KMS-11 (cell line): Measurements from ENCODE around the gene TTI1.

Experiments
- H2AFZ ChIP-seq: fragments of 200-600 bp; sonication (generic); 2 replicates; pipeline ENCODE4 v1.6.1; 2016; ENCODE audit warnings: antibody characterized with exemption, mixed run types, low read depth
- H3K27ac ChIP-seq: fragments of 200-600 bp; sonication (generic); 2 replicates; pipeline ENCODE4 v1.6.1; 2016; ENCODE audit warnings: mild to moderate bottlenecking, mixed run types
- H3K27me3 ChIP-seq: fragments of 200-600 bp; sonication (generic); 2 replicates; pipeline ENCODE4 v1.6.1; 2017; ENCODE audit warnings: mild to moderate bottlenecking, low read depth, mixed run types, moderate library complexity; ENCODE audit not compliant: insufficient read depth
- H3K36me3 ChIP-seq: fragments of 200-600 bp; sonication (generic); 2 replicates; pipeline ENCODE4 v1.6.1; 2017; ENCODE audit warnings: mild to moderate bottlenecking, mixed run types; ENCODE audit not compliant: insufficient read depth
- H3K4me1 ChIP-seq: fragments of 200-600 bp; sonication (generic); 2 replicates; pipeline ENCODE4 v1.6.1; 2016; ENCODE audit warnings: mild to moderate bottlenecking, low read depth, mixed run types; ENCODE audit not compliant: poor library complexity, severe bottlenecking
- H3K4me2 ChIP-seq: fragments of 200-600 bp; sonication (generic); 2 replicates; pipeline ENCODE4 v1.7.0; 2016; ENCODE audit warnings: mild to moderate bottlenecking, mixed run types
- H3K4me3 ChIP-seq: fragments of 200-600 bp; sonication (generic); IDR thresholded peaks from 2 replicates; pipeline ENCODE4 v1.6.1; 2017; ENCODE audit warnings: low read depth, low read length, mixed read lengths; ENCODE audit not compliant: insufficient read depth
- H3K79me2 ChIP-seq: fragments of 200-600 bp; sonication (generic); 2 replicates; pipeline ENCODE4 v1.6.1; 2016; ENCODE audit warnings: low read depth, mixed run types; ENCODE audit not compliant: insufficient read depth
- H3K9ac ChIP-seq: fragments of 200-600 bp; sonication (generic); 2 replicates; pipeline ENCODE4 v1.6.1; 2016; ENCODE audit warnings: mild to moderate bottlenecking, mixed run types
- H4K20me1 ChIP-seq: fragments of 200-600 bp; sonication (generic); 2 replicates; pipeline ENCODE4 v1.6.1; 2016; ENCODE audit warnings: mild to moderate bottlenecking, mixed run types; ENCODE audit not compliant: insufficient read depth
- TF ChIP-seq, protein P1 (sequence below): fragments of 200-600 bp; sonication (generic); conservative IDR thresholded peaks from 2 replicates; pipeline ENCODE4 v1.6.1; 2017; ENCODE audit warnings: low read depth, mild to moderate bottlenecking, antibody characterized with exemption, low read length, moderate library complexity, mixed read lengths

Gene TTI1

DNA sequence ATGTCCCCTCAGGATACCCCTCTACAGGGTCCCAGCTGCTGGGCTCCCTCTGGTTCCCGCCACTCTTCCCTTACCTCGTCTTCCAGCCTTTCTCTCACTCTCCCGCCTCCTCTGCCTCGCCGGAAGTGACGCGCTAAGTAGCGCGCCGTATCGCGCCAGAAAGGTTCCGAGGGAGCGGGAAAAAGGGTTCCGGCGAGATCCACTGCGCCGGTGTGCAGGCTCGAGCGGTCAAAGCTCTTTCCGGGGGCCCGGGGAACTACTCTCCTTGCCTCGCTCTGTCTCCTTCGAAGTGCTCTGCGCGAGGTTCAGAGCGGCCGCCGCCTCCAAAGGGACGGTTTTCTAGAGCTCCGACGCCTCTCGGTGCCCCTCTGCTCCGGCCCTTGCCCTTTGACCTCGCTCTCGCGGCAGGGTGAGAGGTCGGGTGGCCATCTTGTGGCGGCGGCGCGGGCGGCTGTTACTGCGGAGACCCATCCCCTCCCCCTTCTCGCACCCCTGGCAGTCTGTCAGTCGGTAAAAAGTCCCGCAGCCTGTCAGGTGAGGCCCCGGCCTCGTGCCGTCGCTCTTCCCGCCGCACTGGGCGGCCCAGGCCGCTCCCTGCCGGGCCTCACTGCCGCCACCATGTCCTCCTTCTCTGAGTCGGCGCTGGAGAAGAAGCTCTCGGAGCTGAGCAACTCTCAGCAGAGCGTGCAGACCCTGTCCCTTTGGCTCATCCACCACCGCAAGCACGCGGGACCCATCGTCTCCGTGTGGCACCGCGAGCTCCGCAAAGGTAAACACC is at the start of gene TTI1, which contains the start of gene RPRD1B:
TSS of gene TTI1 (minus strand) at position 127 of the 778 bp plus-strand sequence. CDS start 19,640 bp downstream, outside the sequence.
TSS of gene RPRD1B (plus strand) at position 417 of the 778 bp plus-strand sequence. CDS start at position 619, 202 bp downstream.
- peak within 1 kb of the TSS; percentile 91 for H2AFZ ChIP-seq
- H3K27me3 ChIP-seq = no peaks in the 10 kb centered on the region
- no peak within 1 kb of the TSS for H3K4me3 ChIP-seq
- peaks cover 97% of the 10 kb centered on the region for H3K79me2 ChIP-seq
- H3K4me1 ChIP-seq = peaks cover 45% of the 10 kb centered on the region
- peak within 1 kb of the TSS; percentile 96 for H3K9ac ChIP-seq
- H4K20me1 ChIP-seq = 0 out of 2 replicates have a peak, but pooled peaks cover 3% of the 10 kb centered on the region
- TF ChIP-seq, protein P1, sequence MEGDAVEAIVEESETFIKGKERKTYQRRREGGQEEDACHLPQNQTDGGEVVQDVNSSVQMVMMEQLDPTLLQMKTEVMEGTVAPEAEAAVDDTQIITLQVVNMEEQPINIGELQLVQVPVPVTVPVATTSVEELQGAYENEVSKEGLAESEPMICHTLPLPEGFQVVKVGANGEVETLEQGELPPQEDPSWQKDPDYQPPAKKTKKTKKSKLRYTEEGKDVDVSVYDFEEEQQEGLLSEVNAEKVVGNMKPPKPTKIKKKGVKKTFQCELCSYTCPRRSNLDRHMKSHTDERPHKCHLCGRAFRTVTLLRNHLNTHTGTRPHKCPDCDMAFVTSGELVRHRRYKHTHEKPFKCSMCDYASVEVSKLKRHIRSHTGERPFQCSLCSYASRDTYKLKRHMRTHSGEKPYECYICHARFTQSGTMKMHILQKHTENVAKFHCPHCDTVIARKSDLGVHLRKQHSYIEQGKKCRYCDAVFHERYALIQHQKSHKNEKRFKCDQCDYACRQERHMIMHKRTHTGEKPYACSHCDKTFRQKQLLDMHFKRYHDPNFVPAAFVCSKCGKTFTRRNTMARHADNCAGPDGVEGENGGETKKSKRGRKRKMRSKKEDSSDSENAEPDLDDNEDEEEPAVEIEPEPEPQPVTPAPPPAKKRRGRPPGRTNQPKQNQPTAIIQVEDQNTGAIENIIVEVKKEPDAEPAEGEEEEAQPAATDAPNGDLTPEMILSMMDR = no peak
- no peaks in the 10 kb centered on the region; the same call in 1 of the 2 replicates for H3K36me3 ChIP-seq
- H3K27ac ChIP-seq = peak within 1 kb of the TSS; percentile 90
- H3K4me2 ChIP-seq = peak within 1 kb of the TSS; percentile 83

DNA sequence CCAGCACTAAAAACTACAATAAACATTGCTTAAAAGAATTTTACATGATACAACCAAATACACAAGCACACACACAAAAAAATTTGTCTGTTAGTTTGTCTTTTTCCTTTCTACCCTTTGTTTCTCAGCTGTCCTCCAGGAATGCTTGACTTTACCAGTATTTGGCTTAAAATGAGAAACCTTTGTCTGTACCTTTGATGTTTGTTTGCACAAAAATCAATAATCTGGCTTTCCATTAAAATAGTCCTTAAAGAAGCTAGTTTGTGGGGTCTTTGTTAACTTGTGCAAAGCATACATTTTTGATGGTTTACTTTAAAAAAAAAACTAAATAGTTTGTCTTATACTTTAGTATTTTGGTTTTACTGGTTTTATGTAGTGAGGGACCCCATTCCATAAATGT is 49.6 kb upstream of the TTI1 start:
- TF ChIP-seq, protein P1 = no peak
- H3K4me3 ChIP-seq = no peak overlapping the region
- peaks cover 9% of the 10 kb centered on the region; the same call in 1 of the 2 replicates for H3K36me3 ChIP-seq
- no peaks in the 10 kb centered on the region for H3K4me1 ChIP-seq
- no peak overlapping the region for H2AFZ ChIP-seq
- no peaks in the 10 kb centered on the region for H3K27me3 ChIP-seq
- no peaks in the 10 kb centered on the region; the same call in 1 of the 2 replicates for H4K20me1 ChIP-seq
- H3K4me2 ChIP-seq = no peak overlapping the region
- H3K9ac ChIP-seq = no peak overlapping the region
- H3K27ac ChIP-seq = no peak overlapping the region
- peaks cover 13% of the 10 kb centered on the region; the same call in 1 of the 2 replicates for H3K79me2 ChIP-seq

DNA sequence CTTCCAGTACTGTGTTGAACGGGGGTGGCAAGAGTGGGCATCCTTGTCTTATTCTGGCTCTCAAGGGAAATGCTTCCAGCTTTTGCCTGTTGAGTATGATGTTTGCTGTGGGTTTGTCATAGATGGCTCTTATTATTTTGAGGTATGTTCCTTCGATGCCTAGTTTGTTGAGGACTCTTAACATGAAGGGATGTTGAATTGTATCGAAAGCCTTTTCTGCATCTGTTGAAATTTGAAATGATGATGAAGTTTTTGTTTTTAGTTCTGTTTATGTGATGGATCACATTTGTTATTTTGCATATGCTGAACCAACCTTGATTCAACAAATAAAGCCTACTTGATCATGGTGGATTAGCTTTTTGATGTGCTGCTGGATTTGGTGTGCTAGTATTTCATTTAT is 48.3 kb upstream of the TTI1 start:
- TF ChIP-seq, protein P1 = no peak
- no peaks in the 10 kb centered on the region for H3K4me1 ChIP-seq
- H3K4me2 ChIP-seq = no peak overlapping the region
- H3K9ac ChIP-seq = no peak overlapping the region
- H3K36me3 ChIP-seq = peaks cover 9% of the 10 kb centered on the region; the same call in 1 of the 2 replicates
- no peak overlapping the region for H3K27ac ChIP-seq
- H4K20me1 ChIP-seq = no peaks in the 10 kb centered on the region; the same call in 1 of the 2 replicates
- no peak overlapping the region for H3K4me3 ChIP-seq
- H3K79me2 ChIP-seq = peaks cover 13% of the 10 kb centered on the region; the same call in 1 of the 2 replicates
- no peak overlapping the region for H2AFZ ChIP-seq
- H3K27me3 ChIP-seq = no peaks in the 10 kb centered on the region

DNA sequence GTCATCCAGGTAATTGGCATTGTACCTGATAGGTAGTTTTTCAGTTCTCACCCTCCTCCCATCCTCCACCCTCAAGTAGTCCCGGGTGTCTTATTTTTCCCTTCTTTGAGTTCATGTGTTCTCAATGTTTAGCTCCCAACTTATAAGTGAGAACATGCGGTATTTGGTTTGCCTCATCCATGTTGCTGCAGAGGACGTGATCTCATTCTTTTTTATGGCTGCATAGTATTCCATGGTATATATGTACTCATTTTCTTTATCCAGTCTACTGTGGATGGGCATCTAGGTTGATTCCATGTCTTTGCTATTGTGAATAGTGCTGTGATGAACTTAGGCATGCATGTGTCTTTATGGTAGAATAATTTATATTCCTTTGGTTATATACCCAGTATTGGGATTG is 46.1 kb upstream of the TTI1 start:
- Histone ChIP-seq H4K20me1 (no peaks in the 10 kb centered on the region; the same call in 1 of the 2 replicates), H2AFZ (no peak overlapping the region), H3K27me3 (no peaks in the 10 kb centered on the region), H3K4me2 (no peak overlapping the region), H3K79me2 (peaks cover 13% of the 10 kb centered on the region; the same call in 1 of the 2 replicates), H3K9ac (no peak overlapping the region), H3K4me3 (no peak overlapping the region), H3K4me1 (no peaks in the 10 kb centered on the region), H3K27ac (no peak overlapping the region), H3K36me3 (peaks cover 9% of the 10 kb centered on the region; the same call in 1 of the 2 replicates)
- TF ChIP-seq, protein P1 = no peak
